ENCODE measurements around the gene SCGN. TPM values are rescaled to one million over a fixed set of nuclear protein-coding genes. Genes with fewer than 3 reads are reported as not detected.

SCGN gene
- total RNA-seq, 1 experiment from 2014 or later: not detected

DNA sequence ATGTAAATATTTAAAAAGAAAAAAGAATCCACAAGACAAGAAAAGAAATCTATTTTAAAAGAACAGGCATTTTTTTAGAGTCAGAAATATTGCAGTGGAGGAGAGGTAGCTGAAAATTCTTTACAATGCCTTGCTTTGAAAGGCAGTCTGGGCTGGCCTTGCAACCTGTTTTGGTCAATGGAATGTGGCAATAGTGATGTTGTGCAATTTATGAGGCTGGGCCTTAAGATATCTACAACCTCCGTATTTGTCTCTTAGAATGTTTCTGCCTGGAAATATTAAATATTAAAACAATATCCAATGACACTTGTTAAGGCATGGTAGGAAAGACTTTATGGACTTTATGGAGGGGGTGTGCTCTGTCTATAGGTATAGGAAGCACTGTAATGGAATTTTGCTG is 14.8 kb upstream of the SCGN start:
- DNase-seq (ENCODE audit: low read depth): no peak
- in situ Hi-C loops (cut with HindIII; ENCODE audit: low pct_unique_long_range_greater_than_20kb, low sequenced_read_pairs): no loop called here

DNA sequence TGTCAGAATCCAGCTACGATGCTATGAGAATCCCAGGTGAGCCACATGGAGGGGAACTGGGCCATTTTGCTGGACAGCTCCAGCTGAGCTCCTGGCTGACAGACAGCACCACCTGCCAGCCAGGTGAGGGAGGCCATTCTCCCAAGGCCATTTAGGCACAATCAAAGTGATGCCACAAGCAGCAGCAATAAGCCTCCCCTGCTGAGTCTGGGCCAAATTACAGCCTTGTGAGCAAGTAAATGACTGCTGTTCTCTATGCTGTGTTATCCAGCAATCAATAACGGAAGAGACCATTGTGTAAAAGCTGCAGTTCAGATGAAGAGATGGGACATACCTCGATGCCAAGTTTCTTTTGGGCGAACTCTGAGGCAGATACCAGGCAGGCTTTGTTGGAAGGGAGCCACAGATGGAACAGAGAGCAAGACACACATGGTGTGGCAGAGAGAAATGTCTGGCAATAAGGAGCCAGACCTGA is 14.0 kb upstream of the SCGN start:
- in situ Hi-C loops (cut with HindIII; ENCODE audit: low pct_unique_long_range_greater_than_20kb, low sequenced_read_pairs): no loop called here
- no peak for DNase-seq (ENCODE audit: low read depth)

DNA sequence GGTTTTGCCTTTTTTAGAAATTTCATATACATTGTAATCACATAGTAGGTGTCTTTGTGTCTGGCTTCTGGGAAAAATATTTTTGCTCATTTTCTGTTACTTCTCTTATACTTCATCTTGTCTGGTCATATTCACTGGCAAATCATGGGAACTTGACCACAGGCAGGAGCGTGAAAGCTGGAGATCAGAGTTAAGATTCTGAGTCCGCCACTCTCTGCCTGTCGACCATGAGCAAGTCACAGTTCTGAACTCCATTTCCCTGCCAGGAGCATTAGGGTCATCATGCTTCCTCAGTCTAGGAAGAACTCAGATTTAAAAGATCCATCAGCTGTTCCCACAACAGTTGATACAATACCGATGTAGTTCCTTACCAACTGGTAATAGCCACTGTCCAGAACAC is 12.4 kb upstream of the SCGN start:
- in situ Hi-C loops (cut with HindIII; ENCODE audit: low pct_unique_long_range_greater_than_20kb, low sequenced_read_pairs): no loop called here
- DNase-seq (ENCODE audit: low read depth): no peak

DNA sequence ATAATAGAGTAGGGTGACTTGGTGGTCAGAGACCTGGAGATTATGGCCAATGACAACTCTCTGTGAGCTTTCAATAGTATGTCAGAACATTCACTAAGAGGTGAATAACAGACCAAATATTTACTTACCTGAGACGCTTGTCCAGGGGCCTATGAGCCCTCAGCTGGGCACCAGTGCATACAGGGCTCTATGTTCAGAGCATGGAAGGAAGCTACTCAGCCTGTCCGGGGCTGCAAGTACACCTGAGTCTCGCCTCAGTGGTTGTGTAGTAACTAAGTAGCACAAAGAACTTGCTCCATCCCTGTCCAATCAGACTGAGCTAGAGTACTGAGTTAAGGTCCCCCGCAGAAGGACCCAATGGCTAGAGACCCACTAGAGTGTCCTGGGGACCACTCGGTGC is 11.6 kb upstream of the SCGN start:
- DNase-seq (ENCODE audit: low read depth): no peak
- in situ Hi-C loops (cut with HindIII; ENCODE audit: low pct_unique_long_range_greater_than_20kb, low sequenced_read_pairs): no loop called here

DNA sequence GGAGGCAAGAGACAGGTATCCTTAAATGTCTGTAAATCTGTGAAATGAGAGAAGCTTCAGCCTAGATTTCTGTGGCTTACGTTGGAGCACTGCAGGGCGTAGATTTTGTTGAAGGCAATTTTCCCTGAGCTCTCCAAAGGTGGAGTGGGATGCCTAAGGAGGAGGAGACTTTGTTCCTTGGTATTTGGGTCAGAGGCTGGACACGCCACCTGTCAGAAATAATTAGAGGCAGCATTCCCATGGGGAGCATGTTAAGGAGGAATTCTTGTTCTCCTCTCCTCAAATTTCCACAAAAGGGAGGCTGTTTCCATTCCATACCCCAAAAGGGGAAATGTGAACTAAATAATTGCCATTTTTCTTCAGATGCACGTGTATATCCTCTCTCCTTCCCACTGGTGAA is 11.1 kb upstream of the SCGN start:
- in situ Hi-C loops (cut with HindIII; ENCODE audit: low pct_unique_long_range_greater_than_20kb, low sequenced_read_pairs): no loop called here
- DNase-seq (ENCODE audit: low read depth): no peak

DNA sequence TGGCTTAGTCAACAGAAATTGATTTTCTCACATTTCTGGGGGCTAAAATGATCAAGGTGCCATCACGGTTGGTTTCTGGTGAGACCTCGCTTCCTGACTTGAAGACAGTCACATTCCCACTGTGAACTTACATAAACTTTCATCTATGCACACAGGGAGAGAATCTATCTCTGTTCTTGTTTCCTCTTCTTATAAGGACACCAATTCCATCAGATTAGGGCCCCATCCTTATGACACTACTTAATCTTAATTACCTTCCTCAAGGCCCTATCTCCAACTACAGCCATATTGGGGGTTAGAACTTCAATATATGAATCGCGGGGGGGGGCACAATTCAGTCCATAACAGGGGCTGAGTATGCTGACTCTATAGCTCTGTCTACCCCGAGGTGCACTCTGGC is 10.6 kb upstream of the SCGN start:
- in situ Hi-C loops (cut with HindIII; ENCODE audit: low pct_unique_long_range_greater_than_20kb, low sequenced_read_pairs): no loop called here
- no peak for DNase-seq (ENCODE audit: low read depth)

DNA sequence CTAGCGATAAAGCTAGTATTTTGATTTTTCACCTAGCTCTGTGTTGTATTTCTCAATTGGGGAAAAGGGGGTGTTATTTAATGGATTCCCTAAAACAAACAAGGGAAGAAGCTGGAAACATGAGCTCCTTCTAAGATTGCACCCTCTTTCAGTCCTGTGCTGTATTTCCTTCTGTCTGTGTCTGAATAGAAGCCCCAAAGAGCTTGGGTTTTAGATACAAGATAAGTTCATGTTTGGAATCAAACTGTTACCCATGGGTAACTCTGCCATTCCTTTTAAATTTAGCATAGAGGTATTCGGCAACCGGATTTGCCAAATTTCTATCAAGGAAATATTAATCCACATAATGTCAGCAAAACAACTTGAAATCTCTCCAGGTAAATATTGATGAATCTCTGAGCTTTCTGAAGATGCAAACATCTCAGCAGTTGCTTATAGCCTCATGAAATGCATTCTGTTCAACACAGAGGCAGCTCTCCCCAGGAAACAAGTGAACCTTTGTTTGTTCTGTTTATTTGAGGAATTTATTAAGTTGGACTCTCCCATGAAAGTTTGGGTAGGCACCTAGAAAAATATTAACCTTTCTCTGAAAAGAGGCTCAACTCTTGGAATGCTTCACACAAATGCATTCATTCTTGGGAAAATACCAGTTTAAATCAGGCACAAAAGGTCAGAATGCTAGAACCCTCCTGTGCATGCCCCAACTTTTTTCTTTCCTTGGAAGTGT is 9.9 kb upstream of the SCGN start:
- in situ Hi-C loops (cut with HindIII; ENCODE audit: low pct_unique_long_range_greater_than_20kb, low sequenced_read_pairs): no loop called here
- no peak for DNase-seq (ENCODE audit: low read depth)

DNA sequence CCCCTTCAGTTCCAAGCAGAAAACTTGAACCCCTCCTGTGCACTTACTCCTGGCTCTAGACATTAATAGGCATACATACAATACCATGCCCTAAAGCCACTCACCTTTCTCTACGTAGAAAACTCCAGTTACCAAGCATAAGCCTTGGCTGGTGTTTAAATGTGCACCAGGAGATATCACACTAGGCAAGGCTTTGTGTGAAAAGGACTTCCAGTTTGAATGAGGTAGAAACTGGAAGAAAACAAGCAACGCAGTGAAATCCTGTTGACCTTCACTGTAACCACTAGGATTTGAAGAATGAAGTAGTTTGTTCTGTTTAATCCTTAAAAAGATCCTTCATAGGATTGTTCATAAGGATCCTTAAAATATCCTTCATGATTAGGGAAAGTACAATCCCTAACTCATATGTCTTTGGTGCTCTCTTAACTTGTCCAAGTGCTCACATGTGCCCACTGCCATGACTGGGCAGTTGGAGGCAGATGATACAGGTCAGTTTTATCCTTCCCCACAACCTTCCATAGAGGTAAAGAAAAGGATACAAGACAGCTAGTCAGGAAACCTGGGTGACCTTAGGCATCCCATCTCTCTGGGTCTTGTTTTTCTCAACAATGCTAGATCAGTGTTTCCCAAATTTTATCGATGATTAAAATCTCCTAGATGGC is 9.2 kb upstream of the SCGN start:
- DNase-seq (ENCODE audit: low read depth): no peak
- in situ Hi-C loops (cut with HindIII; ENCODE audit: low pct_unique_long_range_greater_than_20kb, low sequenced_read_pairs): no loop called here

DNA sequence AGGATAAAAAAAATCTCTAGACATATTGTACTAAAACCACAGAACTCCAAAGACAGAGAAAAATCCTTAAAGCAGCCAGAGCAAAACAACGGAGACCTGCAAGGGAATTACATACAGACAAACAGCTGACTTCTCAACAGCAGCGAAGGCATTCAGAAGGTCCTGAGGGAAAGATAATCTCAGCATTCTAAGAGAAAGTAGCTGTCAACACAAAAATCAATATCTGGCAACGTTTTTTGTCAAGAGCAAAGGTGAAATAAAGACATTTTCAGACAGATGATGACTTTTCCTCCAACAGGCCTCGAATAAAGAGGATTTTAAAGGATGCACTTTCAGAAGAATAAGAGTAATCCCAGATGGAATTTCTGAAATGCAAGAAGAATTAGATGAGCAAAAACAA is 6.1 kb upstream of the SCGN start:
- in situ Hi-C loops (cut with HindIII; ENCODE audit: low pct_unique_long_range_greater_than_20kb, low sequenced_read_pairs): no loop called here
- no peak for DNase-seq (ENCODE audit: low read depth)

DNA sequence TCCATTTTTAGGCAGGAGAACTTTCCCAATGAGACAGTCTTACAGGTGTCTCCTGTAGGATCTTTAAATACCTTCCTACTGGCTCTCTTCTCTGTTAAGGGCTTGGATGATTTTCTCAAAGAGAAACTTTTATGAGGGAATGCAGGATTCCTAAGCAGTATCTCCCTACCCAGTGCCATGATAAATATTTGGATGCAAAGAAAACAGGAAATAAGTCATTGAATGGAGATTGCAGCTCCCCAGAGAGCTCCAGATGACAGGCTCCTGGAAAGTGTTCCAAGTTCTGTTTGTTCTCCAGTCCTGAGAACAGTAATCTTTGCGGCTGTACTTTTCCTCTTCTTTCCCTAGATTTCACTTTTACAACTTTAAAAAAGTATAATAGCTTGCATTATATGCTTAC is 2.4 kb upstream of the SCGN start:
- DNase-seq (ENCODE audit: low read depth): no peak
- in situ Hi-C loops (cut with HindIII; ENCODE audit: low pct_unique_long_range_greater_than_20kb, low sequenced_read_pairs): no loop called here

DNA sequence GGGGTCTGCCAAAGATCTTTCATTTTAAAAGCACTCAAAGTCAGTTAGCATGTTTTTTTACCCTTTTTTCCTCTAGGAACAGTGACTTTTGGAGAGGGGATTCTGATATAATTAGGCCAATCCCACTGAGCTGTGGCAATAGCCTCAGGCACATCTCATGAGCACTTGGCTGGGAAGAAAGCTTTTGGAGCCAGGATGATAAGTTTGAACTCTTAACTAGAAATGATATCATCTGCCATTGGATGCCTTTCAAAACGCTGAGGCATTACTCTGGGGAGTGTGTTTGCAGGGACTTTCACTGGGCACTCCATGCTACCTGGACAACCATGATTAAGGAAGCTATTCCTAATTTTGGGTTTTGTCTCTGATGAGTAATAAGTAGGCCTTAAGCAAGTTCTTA is 3.7 kb downstream of the SCGN start:
- no peak for DNase-seq (ENCODE audit: low read depth)
- in situ Hi-C loops (cut with HindIII; ENCODE audit: low pct_unique_long_range_greater_than_20kb, low sequenced_read_pairs): no loop called here

DNA sequence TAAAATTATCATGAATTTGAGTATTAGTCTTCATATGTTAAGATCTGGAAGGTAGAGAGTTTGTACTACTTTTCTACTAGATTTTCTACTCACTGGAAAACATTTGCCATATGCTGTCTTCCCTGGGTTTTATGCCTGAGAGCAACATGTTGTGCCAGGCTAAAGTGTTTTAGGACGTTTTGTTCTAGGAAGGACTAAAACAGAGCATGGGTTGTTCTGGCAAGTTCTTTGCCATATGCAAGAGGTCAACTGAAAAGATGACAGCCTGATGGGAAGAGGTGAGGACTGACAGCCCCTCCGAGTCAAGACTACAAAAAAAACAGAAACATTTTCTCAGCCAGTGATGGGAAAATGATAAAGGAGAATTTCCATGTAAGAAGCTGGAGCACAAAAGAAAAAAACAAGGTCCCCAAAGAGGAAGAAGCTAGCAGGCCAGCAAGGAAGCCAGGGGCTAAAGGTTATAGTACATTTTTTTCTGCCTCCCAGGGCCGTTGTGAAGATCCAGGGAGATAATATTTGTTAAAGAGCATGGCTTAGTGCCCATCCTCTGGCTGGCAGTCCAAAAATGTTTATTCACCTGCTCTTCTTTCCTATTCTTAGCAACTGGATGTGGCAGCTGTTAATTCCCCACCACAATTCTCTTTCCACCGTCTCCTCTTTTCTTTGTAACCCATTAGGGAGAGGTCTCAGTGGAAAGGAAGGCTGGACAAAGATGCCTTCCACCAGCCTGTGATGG is 7.8 kb downstream of the SCGN start:
- in situ Hi-C loops (cut with HindIII; ENCODE audit: low pct_unique_long_range_greater_than_20kb, low sequenced_read_pairs): no loop called here
- DNase-seq (ENCODE audit: low read depth): no peak

DNA sequence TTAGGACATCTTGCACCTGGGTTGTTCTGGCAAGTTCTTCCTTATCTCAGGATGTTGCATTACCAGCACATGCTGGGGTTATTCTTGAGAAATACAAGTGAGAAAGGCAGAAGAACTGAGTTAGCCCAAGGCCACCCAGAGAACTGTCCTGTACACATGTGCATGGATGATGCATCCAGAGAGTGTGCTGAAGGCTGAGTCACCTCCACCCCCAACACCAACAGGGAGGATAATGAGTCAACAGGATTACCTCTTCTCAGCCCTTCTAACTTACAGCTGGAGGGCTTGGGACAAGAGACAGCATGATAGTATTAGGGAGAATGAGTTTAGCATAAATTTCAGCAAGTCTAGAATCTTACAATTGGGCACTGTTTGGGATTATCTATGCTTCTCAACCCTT is 8.5 kb downstream of the SCGN start:
- peak; percentile 37 for DNase-seq (ENCODE audit: low read depth)
- in situ Hi-C loops (cut with HindIII; ENCODE audit: low pct_unique_long_range_greater_than_20kb, low sequenced_read_pairs): no loop called here

DNA sequence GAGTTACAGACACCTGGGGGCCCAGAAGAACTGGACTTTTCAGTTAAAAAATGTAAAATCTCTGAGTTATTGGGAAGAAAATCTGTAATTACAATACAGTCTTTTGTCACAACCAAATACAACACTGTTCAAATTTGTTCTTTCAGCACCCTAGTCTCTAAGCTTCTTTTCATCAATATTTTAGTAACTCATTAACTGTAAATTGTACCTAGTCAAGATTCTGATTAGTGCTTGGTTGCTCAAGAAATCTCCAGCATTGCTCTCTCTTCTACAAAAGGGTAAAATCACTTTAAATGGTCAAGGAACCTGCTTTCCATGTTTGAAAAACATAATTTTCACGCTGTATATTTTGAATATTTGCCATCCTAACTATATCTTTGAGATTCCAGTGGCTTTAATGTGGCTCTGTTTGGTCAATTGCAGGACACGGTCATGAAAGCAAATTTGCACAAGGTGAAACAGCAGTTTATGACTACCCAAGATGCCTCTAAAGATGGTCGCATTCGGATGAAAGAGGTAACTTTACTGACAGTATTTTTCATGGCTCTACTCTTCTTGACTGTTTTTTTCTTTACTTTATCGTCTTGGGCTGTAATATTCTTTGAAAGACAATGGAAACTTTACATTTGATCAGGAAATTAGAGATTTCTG is 9.2 kb downstream of the SCGN start:
- in situ Hi-C loops (cut with HindIII; ENCODE audit: low pct_unique_long_range_greater_than_20kb, low sequenced_read_pairs): no loop called here
- DNase-seq (ENCODE audit: low read depth): no peak

DNA sequence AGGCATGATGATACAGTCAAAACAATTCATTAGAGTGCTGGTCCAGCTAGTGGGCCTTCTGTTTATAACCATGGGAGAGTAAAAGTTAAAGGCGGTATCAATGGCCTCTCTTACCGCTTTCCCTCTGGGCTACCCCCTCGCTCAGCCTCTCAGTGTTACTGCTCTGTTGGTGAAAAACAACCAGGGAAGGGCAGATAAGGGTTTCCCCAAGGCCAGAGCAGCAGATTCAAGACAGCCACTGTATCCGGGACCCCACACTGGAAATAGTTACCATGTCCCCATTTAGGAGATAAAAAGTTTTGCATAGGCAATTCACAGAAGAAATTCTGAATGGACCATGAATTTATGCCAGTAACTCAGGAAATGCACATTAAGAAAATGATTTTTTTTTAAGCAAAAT is 13.4 kb downstream of the SCGN start:
- in situ Hi-C loops (cut with HindIII; ENCODE audit: low pct_unique_long_range_greater_than_20kb, low sequenced_read_pairs): no loop called here
- no peak for DNase-seq (ENCODE audit: low read depth)

DNA sequence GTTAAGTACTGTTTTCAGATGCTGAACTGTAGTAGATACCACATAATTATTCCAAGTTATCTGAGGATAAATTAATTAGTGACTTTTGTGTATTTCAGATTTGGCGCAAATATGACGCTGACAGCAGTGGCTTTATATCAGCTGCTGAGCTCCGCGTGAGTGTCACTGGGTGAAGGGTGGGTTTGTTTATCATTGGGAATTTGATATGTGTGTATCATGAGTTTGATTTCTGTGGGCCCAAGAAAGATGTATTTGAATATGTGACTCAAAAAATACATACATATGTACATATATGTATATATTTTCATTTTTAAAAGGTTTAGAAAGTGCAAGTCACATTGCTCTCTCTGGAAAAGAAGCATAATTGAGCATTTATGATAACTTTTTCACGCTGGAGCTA is 17.4 kb downstream of the SCGN start:
- no peak for DNase-seq (ENCODE audit: low read depth)

DNA sequence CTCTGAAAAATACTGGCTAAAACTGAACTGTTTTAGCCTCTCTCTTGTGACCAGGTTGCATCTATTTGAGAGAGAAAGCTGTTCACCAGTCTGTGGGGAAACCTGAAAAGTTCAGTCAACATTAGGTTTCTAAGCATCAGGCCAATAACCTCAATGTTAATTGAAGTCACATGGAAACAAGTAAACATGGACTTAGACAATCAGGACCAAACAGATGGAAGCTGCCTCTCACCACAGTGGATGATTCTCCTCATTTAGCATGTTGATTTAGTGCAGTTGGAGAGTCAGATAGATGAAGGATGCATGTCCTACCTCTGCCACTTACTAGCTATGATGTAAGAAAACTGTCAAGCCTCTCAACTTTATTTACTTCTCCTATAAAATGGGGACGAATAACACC is 18.2 kb downstream of the SCGN start:
- in situ Hi-C loops (cut with HindIII; ENCODE audit: low pct_unique_long_range_greater_than_20kb, low sequenced_read_pairs): no loop called here
- no peak for DNase-seq (ENCODE audit: low read depth)

More for the DNA sequence above, 17.4 kb downstream of the SCGN start:
- in situ Hi-C loops (cut with HindIII; ENCODE audit: low pct_unique_long_range_greater_than_20kb, low sequenced_read_pairs): no loop called here

DNA sequence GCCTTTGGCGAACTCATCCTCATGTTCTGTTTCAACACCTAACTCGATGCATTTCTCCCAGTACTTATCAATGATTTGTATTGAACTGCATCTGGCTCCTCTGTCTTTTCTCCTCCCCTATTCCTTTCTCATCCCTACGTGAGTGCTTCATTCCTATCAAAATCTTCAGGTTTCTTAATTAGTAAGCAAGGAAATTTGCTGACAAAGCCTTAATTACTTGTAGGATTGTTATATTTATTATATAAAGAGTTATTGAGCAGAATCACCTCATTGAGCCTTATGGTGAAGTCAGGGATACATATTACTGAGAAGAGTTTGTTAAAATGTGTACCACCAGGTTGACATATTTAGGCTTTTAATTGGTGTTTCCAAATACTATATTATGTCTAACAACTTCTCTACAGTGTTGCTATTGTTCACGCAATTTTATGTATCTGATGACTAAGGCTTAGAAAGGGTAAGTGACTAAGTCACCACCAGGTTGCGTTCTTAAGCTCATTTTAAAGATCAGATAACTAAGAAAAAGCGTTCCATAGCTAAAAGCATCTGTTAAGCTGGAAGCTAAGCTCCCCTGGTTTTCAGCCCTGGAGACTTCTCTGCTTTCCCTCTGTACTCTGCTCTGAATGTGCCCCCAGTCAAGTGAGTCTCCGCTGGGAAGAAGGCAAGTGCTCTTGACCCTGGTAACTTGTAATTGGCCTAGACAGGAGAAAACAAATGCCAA is 18.9 kb downstream of the SCGN start:
- no peak for DNase-seq (ENCODE audit: low read depth)
- in situ Hi-C loops (cut with HindIII; ENCODE audit: low pct_unique_long_range_greater_than_20kb, low sequenced_read_pairs): no loop called here
